ENCODE measurements around the gene LCN15. TPM values are rescaled to one million over a fixed set of nuclear protein-coding genes. Genes with fewer than 3 reads are reported as not detected.

The LCN15 gene
- total and polyA plus RNA-seq, 2 of the 13 experiments (the other 11 are each of a cell fraction or from before 2014, with no cell fraction given): 1.3 to 53.7 TPM

- TF ChIP-seq, protein P1, sequence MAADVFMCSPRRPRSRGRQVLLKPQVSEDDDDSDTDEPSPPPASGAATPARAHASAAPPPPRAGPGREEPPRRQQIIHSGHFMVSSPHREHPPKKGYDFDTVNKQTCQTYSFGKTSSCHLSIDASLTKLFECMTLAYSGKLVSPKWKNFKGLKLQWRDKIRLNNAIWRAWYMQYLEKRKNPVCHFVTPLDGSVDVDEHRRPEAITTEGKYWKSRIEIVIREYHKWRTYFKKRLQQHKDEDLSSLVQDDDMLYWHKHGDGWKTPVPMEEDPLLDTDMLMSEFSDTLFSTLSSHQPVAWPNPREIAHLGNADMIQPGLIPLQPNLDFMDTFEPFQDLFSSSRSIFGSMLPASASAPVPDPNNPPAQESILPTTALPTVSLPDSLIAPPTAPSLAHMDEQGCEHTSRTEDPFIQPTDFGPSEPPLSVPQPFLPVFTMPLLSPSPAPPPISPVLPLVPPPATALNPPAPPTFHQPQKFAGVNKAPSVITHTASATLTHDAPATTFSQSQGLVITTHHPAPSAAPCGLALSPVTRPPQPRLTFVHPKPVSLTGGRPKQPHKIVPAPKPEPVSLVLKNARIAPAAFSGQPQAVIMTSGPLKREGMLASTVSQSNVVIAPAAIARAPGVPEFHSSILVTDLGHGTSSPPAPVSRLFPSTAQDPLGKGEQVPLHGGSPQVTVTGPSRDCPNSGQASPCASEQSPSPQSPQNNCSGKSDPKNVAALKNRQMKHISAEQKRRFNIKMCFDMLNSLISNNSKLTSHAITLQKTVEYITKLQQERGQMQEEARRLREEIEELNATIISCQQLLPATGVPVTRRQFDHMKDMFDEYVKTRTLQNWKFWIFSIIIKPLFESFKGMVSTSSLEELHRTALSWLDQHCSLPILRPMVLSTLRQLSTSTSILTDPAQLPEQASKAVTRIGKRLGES (CRISPR knock-in tag; IDR thresholded peaks at IDR 0.05; ENCODE audit: borderline replicate concordance): no peak
- TF ChIP-seq SOX6 (IDR thresholded peaks at IDR 0.05) (no peak), SOX6 (CRISPR knock-in tag; IDR thresholded peaks at IDR 0.05) (peak; percentile 65), RARA (CRISPR knock-in tag; IDR thresholded peaks at IDR 0.05) (peak; percentile 54), NAIF1 (CRISPR knock-in tag; IDR thresholded peaks at IDR 0.05; ENCODE audit: borderline replicate concordance) (no peak), TMF1 (CRISPR knock-in tag; IDR thresholded peaks at IDR 0.05; ENCODE audit: low read depth) (no peak), ONECUT2 (CRISPR knock-in tag; IDR thresholded peaks at IDR 0.05) (no peak), ZNF34 (CRISPR knock-in tag; IDR thresholded peaks at IDR 0.05; ENCODE audit: borderline replicate concordance) (no peak), MYC (CRISPR knock-in tag; IDR thresholded peaks at IDR 0.05; ENCODE audit: borderline replicate concordance) (peak; percentile 83), RAD21 (CRISPR knock-in tag; IDR thresholded peaks at IDR 0.05) (no peak; the same call in 1 of the 2 replicates), PHF21A (CRISPR knock-in tag; IDR thresholded peaks at IDR 0.05) (peak; percentile 24; the same call in 1 of the 2 replicates), TBX3 (IDR thresholded peaks at IDR 0.05; ENCODE audit: borderline replicate concordance) (no peak), NFIC (IDR thresholded peaks at IDR 0.05; ENCODE audit: low read length) (no peak), ZNF773 (CRISPR knock-in tag; IDR thresholded peaks at IDR 0.05; ENCODE audit: borderline replicate concordance) (no peak), AGO1 (IDR thresholded peaks at IDR 0.05; ENCODE audit: low read depth, low read length, poor library complexity, severe bottlenecking) (peak; percentile 95), SKI (IDR thresholded peaks at IDR 0.05; ENCODE audit: partially characterized antibody) (no peak), ZNF12 (CRISPR knock-in tag; IDR thresholded peaks at IDR 0.05) (no peak), NFKB2 (CRISPR knock-in tag; IDR thresholded peaks at IDR 0.05; ENCODE audit: borderline replicate concordance) (peak; percentile 85; the same call in 1 of the 2 replicates), CBX2 (IDR thresholded peaks at IDR 0.05; ENCODE audit: low read depth, low read length) (no peak), CBX2 (CRISPR knock-in tag; IDR thresholded peaks at IDR 0.05; ENCODE audit: low read depth) (no peak), CAMTA2 (CRISPR knock-in tag; IDR thresholded peaks at IDR 0.05; ENCODE audit: borderline replicate concordance) (peak; percentile 46; the same call in 1 of the 2 replicates), KLF6 (CRISPR knock-in tag; IDR thresholded peaks at IDR 0.05) (no peak), ZNF441 (CRISPR knock-in tag; IDR thresholded peaks at IDR 0.05; ENCODE audit: borderline replicate concordance) (no peak), ELF3 (CRISPR knock-in tag; IDR thresholded peaks at IDR 0.05) (peak; percentile 47; the same call in 1 of the 2 replicates), ZNF263 (CRISPR knock-in tag; IDR thresholded peaks at IDR 0.05) (peak; percentile 40; the same call in 1 of the 2 replicates), ZNF607 (CRISPR knock-in tag; IDR thresholded peaks at IDR 0.05; ENCODE audit: borderline replicate concordance) (no peak), CENPX (CRISPR knock-in tag; IDR thresholded peaks at IDR 0.05) (no peak), ZBTB46 (CRISPR knock-in tag; IDR thresholded peaks at IDR 0.05; ENCODE audit: borderline replicate concordance) (peak; percentile 31; the same call in 1 of the 2 replicates)
These were observed 34.9 kb upstream of the LCN15 start (continued) for GRCh38 chr9:136799079-136799853.
